NCI-H82 treated with DMSO at 0.1 percent for 48 hours (cell line): ENCODE data around the gene CHCHD6.

Experiments used
- DNase-seq: peaks from one replicate; lab custom pipeline; 2025; ENCODE audit not compliant: unreplicated experiment; lab: John Stamatoyannopoulos, UW

CHCHD6 gene

GRCh38 chr3:126970921-126971320 is 266.9 kb downstream of the CHCHD6 start:
- DNase-seq = no peak

- no peak for DNase-seq
Measured at GRCh38 chr3:126971891-126972351, 267.9 kb downstream of the CHCHD6 start.

- DNase-seq = no peak
Measured at GRCh38 chr3:126972866-126973265, 268.8 kb downstream of the CHCHD6 start.

GRCh38 chr3:126973814-126974213 is 269.8 kb downstream of the CHCHD6 start:
- no peak for DNase-seq

GRCh38 chr3:126974756-126975155 is 270.7 kb downstream of the CHCHD6 start:
- no peak for DNase-seq

GRCh38 chr3:126976906-126977305 is 272.9 kb downstream of the CHCHD6 start:
- no peak for DNase-seq

- DNase-seq = no peak
Measured at GRCh38 chr3:126977821-126978220, 273.8 kb downstream of the CHCHD6 start.

GRCh38 chr3:126978291-126978690 is 274.3 kb downstream of the CHCHD6 start:
- DNase-seq = no peak

- DNase-seq = no peak
Measured at GRCh38 chr3:126979046-126979628, 275.1 kb downstream of the CHCHD6 start.

GRCh38 chr3:126980266-126980811 is 276.3 kb downstream of the CHCHD6 start:
- DNase-seq = no peak

- no peak for DNase-seq
Measured at GRCh38 chr3:126982126-126982470, 278.1 kb downstream of the CHCHD6 start.

- peak; percentile 59 for DNase-seq
Measured at GRCh38 chr3:126982471-126983175, 278.6 kb downstream of the CHCHD6 start, which contains the start of gene PLXNA1. Gene PLXNA1, plus strand, starts transcription at chr3:126983115. Its CDS starts 5,479 bp downstream, at chr3:126988594.

GRCh38 chr3:126983276-126983652 is 279.2 kb downstream of the CHCHD6 start:
- DNase-seq = no peak

GRCh38 chr3:126983653-126984390 is 279.8 kb downstream of the CHCHD6 start:
- no peak for DNase-seq

GRCh38 chr3:126984391-126985131 is 280.5 kb downstream of the CHCHD6 start:
- DNase-seq = no peak

GRCh38 chr3:126985132-126985985 is 281.3 kb downstream of the CHCHD6 start:
- DNase-seq = no peak

GRCh38 chr3:126986001-126986400 is 282.0 kb downstream of the CHCHD6 start:
- DNase-seq = peak; percentile 20

- DNase-seq = no peak
Measured at GRCh38 chr3:126987129-126987528, 283.1 kb downstream of the CHCHD6 start.

GRCh38 chr3:126987596-126987995 is 283.6 kb downstream of the CHCHD6 start:
- no peak for DNase-seq

GRCh38 chr3:126988451-126989021 is 284.5 kb downstream of the CHCHD6 start:
- no peak for DNase-seq
